MM.1S (cell line): ENCODE results near the gene TEAD2.

Experiments
- CTCF ChIP-seq: fragments of 300-600 bp; sonication (generic); IDR thresholded peaks from 2 replicates; pipeline ENCODE4 v1.5.1; 2016; ENCODE audit warnings: antibody characterized with exemption, low read length, mixed read lengths
- EZH2 ChIP-seq: fragments of 300-600 bp; sonication (generic); optimal IDR thresholded peaks from 2 replicates; pipeline ENCODE3; 2017; ENCODE audit warnings: low read depth, mild to moderate bottlenecking, antibody characterized with exemption, low read length, mixed read lengths

GRCh38 chr19:49337267-49338022 is 24.8 kb downstream of the TEAD2 start:
- TF ChIP-seq CTCF (no peak), EZH2 (no peak)
